H1 (cell line): ENCODE measurements around the gene WBP1L. TPM values are rescaled to one million over a fixed set of nuclear protein-coding genes. Genes with fewer than 3 reads are reported as not detected.

Experiments
- CTCF ChIA-PET: fragments of 300-600 bp; sonication (Branson Sonifier 250); formaldehyde crosslinking; loops from one replicate; lab custom pipeline; 2021; ENCODE audit not compliant: partially characterized antibody; lab: Charles Lee
- POLR2A ChIA-PET: fragments of 300-600 bp; sonication (Branson Sonifier 250); formaldehyde crosslinking; loops from one replicate; lab custom pipeline; 2021; ENCODE audit warnings: inconsistent platforms; ENCODE audit not compliant: partially characterized antibody; lab: Charles Lee
- DNase-seq, 2 experiments: peaks; one replicate each; pipeline versions ENCODE4 v3.0.0 to v3.0.0-alpha.2; 2010 to 2022; ENCODE audit warnings: low spot score in 2 of 2, low read depth in 1 of 2, mixed read lengths in 1 of 2
- FAIRE-seq: peaks from 2 replicates; lab custom pipeline; 2011; peaks lifted over from hg19 to GRCh38; lab: Jason Lieb, UNC
- H2AFZ ChIP-seq: 2 replicates; pipeline ENCODE4 v1.8.1; 2012; ENCODE audit warnings: low read length, inconsistent platforms
- H2AK5ac ChIP-seq: 2 replicates; pipeline ENCODE4 v1.6.1; 2013; ENCODE audit warnings: low read depth, low read length
- H2BK120ac ChIP-seq: replicated peaks from 2 replicates; pipeline ENCODE3; 2013; ENCODE audit warnings: low read depth, low read length, inconsistent platforms
- H2BK12ac ChIP-seq: 2 replicates; pipeline ENCODE4 v1.6.1; 2013; ENCODE audit warnings: low read depth, low read length
- H2BK15ac ChIP-seq: 2 replicates; pipeline ENCODE4 v1.6.1; 2013; ENCODE audit warnings: low read length
- H2BK20ac ChIP-seq: 2 replicates; pipeline ENCODE4 v1.6.1; 2013; ENCODE audit warnings: low read length
- H2BK5ac ChIP-seq: 2 replicates; pipeline ENCODE4 v1.6.1; 2013; ENCODE audit warnings: low read depth, low read length
- H3K14ac ChIP-seq: 2 replicates; pipeline ENCODE4 v1.6.1; 2013; ENCODE audit warnings: inconsistent platforms; ENCODE audit not compliant: insufficient read length
- H3K18ac ChIP-seq: 2 replicates; pipeline ENCODE4 v1.6.1; 2013; ENCODE audit warnings: low read length; ENCODE audit errors: extremely low read depth
- H3K23ac ChIP-seq: 2 replicates; pipeline ENCODE4 v1.6.1; 2013; ENCODE audit warnings: inconsistent platforms; ENCODE audit not compliant: insufficient read length
- H3K23me2 ChIP-seq: 2 replicates; pipeline ENCODE4 v1.6.1; 2013; ENCODE audit warnings: low read depth, low read length
- H3K27ac ChIP-seq: 2 replicates; pipeline ENCODE4 v1.6.1; 2011; ENCODE audit warnings: low read depth, low read length, inconsistent platforms
- H3K27me3 ChIP-seq, 4 experiments: replicated peaks in 1 of 4; 1 replicate in 1 of 4; 2 replicates in 3 of 4; pipeline versions ENCODE4 v1.6.1 to v1.8.1; 2011 to 2013; ENCODE audit warnings: low read length in 3 of 4, mild to moderate bottlenecking in 3 of 4, inconsistent platforms in 2 of 4, mixed read lengths in 2 of 4, moderate library complexity in 1 of 4; ENCODE audit not compliant: control insufficient read depth in 3 of 4, insufficient read depth in 3 of 4; ENCODE audit errors: extremely low read depth in 1 of 4
- H3K36me3 ChIP-seq, 4 experiments: 2 replicates each; pipeline versions ENCODE4 v1.6.1 to v1.8.1; 2011 to 2013; ENCODE audit warnings: mild to moderate bottlenecking in 4 of 4, low read length in 3 of 4, moderate library complexity in 2 of 4, control low read depth in 1 of 4, inconsistent platforms in 1 of 4; ENCODE audit not compliant: insufficient read depth in 4 of 4, control insufficient read depth in 2 of 4
- H3K4ac ChIP-seq: replicated peaks from 2 replicates; pipeline ENCODE3; 2013; ENCODE audit warnings: low read length, low read depth, mixed read lengths, inconsistent platforms; ENCODE audit not compliant: insufficient read length
- H3K4me1 ChIP-seq, 4 experiments: replicated peaks in 1 of 4; 1 replicate in 1 of 4; 2 replicates in 3 of 4; pipeline versions ENCODE4 v1.6.1 to v1.8.1; 2011 to 2013; ENCODE audit warnings: low read length in 3 of 4, inconsistent platforms in 2 of 4, mixed read lengths in 1 of 4; ENCODE audit not compliant: insufficient read depth in 4 of 4, control insufficient read depth in 3 of 4
- H3K4me2 ChIP-seq, 2 experiments: 2 replicates each; pipeline versions ENCODE4 v1.6.1 to v1.8.1; 2011 to 2013; ENCODE audit warnings: low read depth in 2 of 2, low read length in 2 of 2, control low read depth in 1 of 2, inconsistent platforms in 1 of 2, mild to moderate bottlenecking in 1 of 2; ENCODE audit not compliant: insufficient read depth in 1 of 2
- H3K4me3 ChIP-seq, 4 experiments: fragments of 200-600, 300-600 bp in 1 of 4; sonication (generic), shearing (Covaris generic), sonication (Bioruptor Twin) in 1 of 4; 2 replicates each; pipeline versions ENCODE4 v1.5.1 to v1.8.1; 2011 to 2016; ENCODE audit warnings: low read length in 4 of 4, low read depth in 3 of 4, control low read depth in 2 of 4, inconsistent platforms in 2 of 4, mild to moderate bottlenecking in 2 of 4, mixed read lengths in 1 of 4, moderate library complexity in 1 of 4; ENCODE audit not compliant: insufficient read depth in 2 of 4; ENCODE audit errors: extremely low read depth in 1 of 4
- H3K56ac ChIP-seq: replicated peaks from 2 replicates; pipeline ENCODE3; 2013; ENCODE audit warnings: low read depth, mild to moderate bottlenecking, mixed read lengths, low read length, inconsistent platforms; ENCODE audit not compliant: insufficient read length
- H3K79me1 ChIP-seq: 2 replicates; pipeline ENCODE4 v1.6.1; 2013; ENCODE audit warnings: low read depth, low read length, control low read depth
- H3K79me2 ChIP-seq, 2 experiments: 2 replicates each; pipeline versions ENCODE4 v1.6.1 to v1.8.1; 2012 to 2013; ENCODE audit warnings: low read length in 2 of 2, mild to moderate bottlenecking in 2 of 2, inconsistent platforms in 1 of 2; ENCODE audit not compliant: insufficient read depth in 2 of 2, control insufficient read depth in 1 of 2
- H3K9ac ChIP-seq, 4 experiments: replicated peaks in 1 of 4; 1 replicate in 1 of 4; 2 replicates in 3 of 4; pipeline versions ENCODE4 v1.6.1 to v1.8.1; 2011 to 2013; ENCODE audit warnings: low read depth in 3 of 4, low read length in 3 of 4, control low read depth in 2 of 4, mild to moderate bottlenecking in 2 of 4, moderate library complexity in 2 of 4, inconsistent platforms in 1 of 4; ENCODE audit errors: extremely low read depth in 1 of 4
- H3K9me3 ChIP-seq, 2 experiments: 2 replicates each; pipeline versions ENCODE4 v1.6.1 to v1.8.1; 2012 to 2013; ENCODE audit warnings: mild to moderate bottlenecking in 2 of 2, moderate library complexity in 2 of 2, control low read depth in 1 of 2, inconsistent platforms in 1 of 2, low read depth in 1 of 2, low read length in 1 of 2, mixed read lengths in 1 of 2; ENCODE audit not compliant: insufficient read depth in 2 of 2
- H4K20me1 ChIP-seq, 2 experiments: replicated peaks in 1 of 2; 2 replicates each; pipeline versions ENCODE3 to v1.8.1; 2011 to 2013; ENCODE audit warnings: inconsistent platforms in 2 of 2, low read length in 2 of 2, mild to moderate bottlenecking in 1 of 2; ENCODE audit not compliant: insufficient read depth in 2 of 2, control insufficient read depth in 1 of 2
- H4K5ac ChIP-seq: 2 replicates; pipeline ENCODE4 v1.6.1; 2013; ENCODE audit warnings: low read length, low read depth, mixed read lengths, inconsistent platforms; ENCODE audit not compliant: insufficient read length
- H4K8ac ChIP-seq: 2 replicates; pipeline ENCODE4 v1.8.0; 2013; ENCODE audit warnings: mild to moderate bottlenecking, moderate library complexity, low read length, inconsistent platforms; ENCODE audit not compliant: insufficient read depth; ENCODE audit errors: extremely low read depth
- H4K91ac ChIP-seq: replicated peaks from 2 replicates; pipeline ENCODE3; 2013; ENCODE audit warnings: low read length, mixed read lengths, inconsistent platforms; ENCODE audit not compliant: insufficient read length
- CHD1 ChIP-seq: IDR thresholded peaks from 2 replicates; pipeline ENCODE4 v1.6.1; 2012; ENCODE audit warnings: low read depth, low read length, improper control_type of control experiment
- HDAC2 ChIP-seq, 2 experiments: fragments of 300-600 bp in 1 of 2; sonication (generic) in 1 of 2; IDR thresholded peaks; 2 replicates each; pipeline ENCODE4 v1.6.1; 2011 to 2012; ENCODE audit warnings: low read depth in 2 of 2, low read length in 2 of 2, mild to moderate bottlenecking in 2 of 2, moderate library complexity in 2 of 2, borderline replicate concordance in 1 of 2, inconsistent platforms in 1 of 2
- SAP30 ChIP-seq: fragments of 300-600 bp; sonication (generic); IDR thresholded peaks from 2 replicates; pipeline ENCODE4 v1.7.1; 2012; ENCODE audit warnings: low read length, moderate library complexity, mild to moderate bottlenecking, inconsistent platforms; ENCODE audit not compliant: insufficient read depth, insufficient replicate concordance
- SP1 ChIP-seq: IDR thresholded peaks from 2 replicates; pipeline ENCODE4 v1.6.1; 2011; ENCODE audit warnings: low read depth, low read length
- SUZ12 ChIP-seq: fragments of 200-600 bp; sonication (generic); IDR thresholded peaks from 2 replicates; pipeline ENCODE4 v1.6.1; 2012; ENCODE audit warnings: mild to moderate bottlenecking, inconsistent platforms, low read length, moderate library complexity, mixed read lengths
- TEAD4 ChIP-seq: IDR thresholded peaks from 2 replicates; pipeline ENCODE4 v1.6.1; 2012; ENCODE audit warnings: low read depth, low read length, inconsistent platforms, mixed read lengths
- WGBS, 2 experiments: shearing (Covaris generic) in 1 of 2; methylation state at CpG; one replicate each; pipeline versions ENCODE4 v1.1.6 to v1.1.7; 2013 to 2015; ENCODE audit warnings: low lambda C conversion rate in 2 of 2, mixed read lengths in 2 of 2, inconsistent platforms in 1 of 2, low coverage in 1 of 2, missing lambda C conversion rate in 1 of 2; ENCODE audit not compliant: insufficient replicate concordance in 2 of 2, insufficient coverage in 1 of 2, insufficient read length in 1 of 2; ENCODE audit errors: extremely low coverage in 1 of 2, missing lambda C conversion rate in 1 of 2; 5-methylcytosine and 5-hydroxymethylcytosine counted together
- polyA plus RNA-seq, 7 experiments: library from polyadenylated mRNA; depleted of rRNA in 3 of 7; stranded (reverse) in 5 of 7; unstranded in 2 of 7; fragments of >200 nt in 5 of 7; fragments of 200-250 nt in 2 of 7; gene quantifications; 1 replicate in 5 of 7; 2 replicates in 1 of 7; 4 replicates in 1 of 7; pipeline versions ENCODE4 v1.2.1 to v1.2.3, GENCODE V29; 2011 to 2013; ENCODE audit warnings: missing spikeins in 2 of 7, mixed read lengths in 2 of 7
- total RNA-seq: library from RNA; stranded (reverse); fragmentation: NEBNext Ultra II Directional; extraction: Animal tissue kit (Norgen Biotek cat#: 25700); gene quantifications from 2 replicates; pipeline ENCODE4 v1.2.1, GENCODE V29; 2021
- TF ChIP-seq, protein P1 (sequence below): IDR thresholded peaks from 2 replicates; pipeline ENCODE4 v1.6.1; 2011; ENCODE audit warnings: low read length, improper control_type of control experiment
- TF ChIP-seq, protein P2 (sequence below), 3 experiments: IDR thresholded peaks; 1 replicate in 2 of 3; 2 replicates in 1 of 3; pipeline versions ENCODE4 v1.5.1 to v1.6.1; 2011; ENCODE audit warnings: low read length in 3 of 3, mild to moderate bottlenecking in 3 of 3, inconsistent platforms in 2 of 3, low read depth in 1 of 3, moderate library complexity in 1 of 3; ENCODE audit not compliant: insufficient read depth in 1 of 3; ENCODE audit errors: control extremely low read depth in 1 of 3

Gene WBP1L
- total and polyA plus RNA-seq, 2 of the 8 experiments (the other 6 are each of a cell fraction or from before 2014, with no cell fraction given) = 26.6 to 29.9 TPM

DNA sequence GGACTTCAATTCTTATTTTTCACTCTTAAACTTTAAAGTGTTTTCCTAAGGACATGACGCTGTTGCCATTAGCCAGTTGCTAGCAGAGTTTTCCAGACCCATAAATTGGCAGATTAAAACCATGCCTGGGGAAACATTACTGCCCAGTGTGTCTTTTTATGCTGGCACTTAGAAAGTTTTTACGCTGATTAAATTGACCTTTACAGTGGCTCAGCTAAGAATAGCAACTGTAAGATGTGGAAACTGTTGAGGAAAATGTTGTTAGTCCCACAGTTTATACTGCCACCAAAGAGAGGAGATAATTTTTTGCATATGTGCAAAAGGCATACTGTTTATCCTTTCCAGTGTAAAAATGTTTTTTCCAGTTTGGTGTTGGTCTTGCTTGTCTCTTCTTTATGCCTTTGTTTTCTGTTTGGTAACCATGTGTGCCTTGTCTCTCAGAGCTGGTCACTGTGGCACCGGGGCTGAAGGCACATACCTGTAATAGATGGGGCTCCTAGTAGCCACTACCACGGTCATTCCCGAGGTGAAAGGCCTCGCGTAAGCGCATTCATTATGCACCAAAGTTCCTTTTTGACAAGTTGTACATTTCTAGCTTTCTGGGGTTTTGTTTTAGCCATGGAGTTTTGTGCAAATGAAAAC lies 48.1 kb downstream of the WBP1L start:
- H3K23ac ChIP-seq = no peak overlapping the region
- H3K79me2 ChIP-seq = no peaks in the 10 kb centered on the region
- TF ChIP-seq HDAC2 (IDR thresholded peaks at IDR 0.05; ENCODE audit: borderline replicate concordance in 1 of 2, low read depth in 2 of 2, low read length in 2 of 2) = no peak
- TF ChIP-seq, protein P1, sequence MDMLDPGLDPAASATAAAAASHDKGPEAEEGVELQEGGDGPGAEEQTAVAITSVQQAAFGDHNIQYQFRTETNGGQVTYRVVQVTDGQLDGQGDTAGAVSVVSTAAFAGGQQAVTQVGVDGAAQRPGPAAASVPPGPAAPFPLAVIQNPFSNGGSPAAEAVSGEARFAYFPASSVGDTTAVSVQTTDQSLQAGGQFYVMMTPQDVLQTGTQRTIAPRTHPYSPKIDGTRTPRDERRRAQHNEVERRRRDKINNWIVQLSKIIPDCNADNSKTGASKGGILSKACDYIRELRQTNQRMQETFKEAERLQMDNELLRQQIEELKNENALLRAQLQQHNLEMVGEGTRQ = no peak
- no peak for TF ChIP-seq SP1
- no peak for TF ChIP-seq SUZ12
- no peak for TF ChIP-seq CHD1
- TF ChIP-seq, protein P2, sequence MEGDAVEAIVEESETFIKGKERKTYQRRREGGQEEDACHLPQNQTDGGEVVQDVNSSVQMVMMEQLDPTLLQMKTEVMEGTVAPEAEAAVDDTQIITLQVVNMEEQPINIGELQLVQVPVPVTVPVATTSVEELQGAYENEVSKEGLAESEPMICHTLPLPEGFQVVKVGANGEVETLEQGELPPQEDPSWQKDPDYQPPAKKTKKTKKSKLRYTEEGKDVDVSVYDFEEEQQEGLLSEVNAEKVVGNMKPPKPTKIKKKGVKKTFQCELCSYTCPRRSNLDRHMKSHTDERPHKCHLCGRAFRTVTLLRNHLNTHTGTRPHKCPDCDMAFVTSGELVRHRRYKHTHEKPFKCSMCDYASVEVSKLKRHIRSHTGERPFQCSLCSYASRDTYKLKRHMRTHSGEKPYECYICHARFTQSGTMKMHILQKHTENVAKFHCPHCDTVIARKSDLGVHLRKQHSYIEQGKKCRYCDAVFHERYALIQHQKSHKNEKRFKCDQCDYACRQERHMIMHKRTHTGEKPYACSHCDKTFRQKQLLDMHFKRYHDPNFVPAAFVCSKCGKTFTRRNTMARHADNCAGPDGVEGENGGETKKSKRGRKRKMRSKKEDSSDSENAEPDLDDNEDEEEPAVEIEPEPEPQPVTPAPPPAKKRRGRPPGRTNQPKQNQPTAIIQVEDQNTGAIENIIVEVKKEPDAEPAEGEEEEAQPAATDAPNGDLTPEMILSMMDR (IDR thresholded peaks at IDR 0.05; ENCODE audit: control extremely low read depth in 1 of 3, insufficient read depth in 1 of 3, low read depth in 1 of 3, low read length in 3 of 3) = no peak
- TF ChIP-seq SAP30 = no peak
- no peak for TF ChIP-seq TEAD4

More for the DNA sequence above, 48.1 kb downstream of the WBP1L start:
- Histone ChIP-seq H3K56ac (no peak overlapping the region), H3K18ac (no peak overlapping the region), H4K91ac (no peak overlapping the region), H4K20me1 (no peaks in the 10 kb centered on the region), H3K27ac (no peak overlapping the region), H2BK5ac (no peak overlapping the region), H3K27me3 (no peaks in the 10 kb centered on the region), H3K79me1 (no peaks in the 10 kb centered on the region), H2AK5ac (no peak overlapping the region), H3K4me3 (no peak overlapping the region), H2BK120ac (no peak overlapping the region), H3K23me2 (no peaks in the 10 kb centered on the region), H3K36me3 (no peaks in the 10 kb centered on the region), H2BK12ac (no peak overlapping the region), H3K9ac (no peak overlapping the region; a peak in 1 of 7 replicates), H3K14ac (no peak overlapping the region), H3K9me3 (no peaks in the 10 kb centered on the region), H3K4me2 (no peak overlapping the region), H2BK15ac (no peak overlapping the region), H2AFZ (no peak overlapping the region), H4K8ac (no peak overlapping the region), H3K4me1 (peaks cover 0 to 2% (median 0%) of the 10 kb centered on the region in 4 experiments; a peak in 1 of 7 replicates), H3K4ac (peak overlapping the region; percentile 35), H2BK20ac (no peak overlapping the region), H4K5ac (no peak overlapping the region)
- ChIA-PET CTCF (interaction anchor here (0.6 to 1.0 kb wide), 2 partner anchors 31 to 38 kb away, joined by 3 read pairs; no protein-coding TSS in a partner anchor), POLR2A (interaction anchor here (1.8 kb wide), 1 partner anchor 12 kb away, joined by 7 read pairs; no protein-coding TSS in a partner anchor)
- FAIRE-seq (no peak), DNase-seq (no peak)
- WGBS, 2 experiments = 95% methylated on average over 8 of the region's 8 CpGs; no CpG with 5 or more reads in 1 of the 2 experiments
